GM18499 (cell line): ENCODE data around the gene PCSK5.

ENCODE experiments used
- ATAC-seq: cut with Tn5 transposase; IDR thresholded peaks from one replicate; pipeline ENCODE4 v1.9.1; 2021; ENCODE audit warnings: moderate number of reproducible peaks; ENCODE audit not compliant: insufficient read depth, unreplicated experiment

The PCSK5 gene

DNA sequence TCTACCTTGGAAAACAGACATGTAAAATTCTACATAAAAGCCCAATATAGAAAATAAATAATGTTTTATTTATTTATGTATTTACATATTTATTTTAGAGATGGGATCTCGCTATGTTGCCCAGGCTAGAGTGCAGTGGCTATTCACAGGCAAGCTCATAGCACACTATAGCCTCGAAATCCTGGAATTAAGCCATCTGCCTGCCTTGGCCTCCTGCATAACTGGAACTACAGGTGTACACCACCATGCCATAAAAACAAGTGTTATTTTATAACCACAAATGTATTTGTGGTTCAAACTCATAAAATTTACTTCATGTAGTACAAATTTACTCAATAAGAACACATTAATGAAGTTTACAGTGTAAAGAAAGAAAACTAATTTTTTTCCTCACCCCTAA lies 510.7 kb downstream of the PCSK5 start:
- ATAC-seq = no peak

DNA sequence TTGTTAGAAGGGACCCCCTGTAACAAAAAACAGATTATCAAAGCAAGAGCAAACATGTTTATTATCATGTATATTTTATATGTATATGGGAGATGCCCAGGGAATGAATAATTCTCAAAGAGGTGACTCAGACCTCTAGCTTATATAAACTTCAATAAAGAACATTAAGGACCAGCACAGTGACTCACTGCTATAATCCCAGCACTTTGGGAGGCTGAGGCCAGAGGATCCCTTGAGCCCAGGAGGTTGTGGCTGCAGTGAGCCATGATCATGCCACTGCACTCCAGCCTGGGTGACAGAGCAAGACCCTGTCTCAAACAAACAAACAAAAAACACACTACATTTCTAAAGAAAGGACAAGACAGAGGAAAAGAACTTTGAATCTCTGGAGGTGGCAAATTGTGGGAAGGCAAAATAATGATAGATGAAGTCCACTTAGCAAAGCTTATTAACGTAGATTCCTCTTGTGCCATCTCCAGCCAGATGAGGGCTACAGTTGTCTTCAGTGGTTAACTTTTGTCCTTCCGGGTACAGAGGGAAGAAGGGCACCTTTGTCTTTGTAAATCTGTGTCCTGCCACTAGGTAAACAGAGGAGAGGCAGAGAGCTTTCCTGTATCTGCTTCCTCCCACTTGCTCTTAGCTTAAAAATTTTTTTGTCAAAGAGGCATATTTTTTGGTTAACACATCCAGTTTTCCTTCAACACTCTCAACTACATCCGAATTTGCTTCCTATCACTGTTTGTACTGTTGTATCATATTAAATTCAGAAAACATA lies 511.3 kb downstream of the PCSK5 start:
- no peak for ATAC-seq

DNA sequence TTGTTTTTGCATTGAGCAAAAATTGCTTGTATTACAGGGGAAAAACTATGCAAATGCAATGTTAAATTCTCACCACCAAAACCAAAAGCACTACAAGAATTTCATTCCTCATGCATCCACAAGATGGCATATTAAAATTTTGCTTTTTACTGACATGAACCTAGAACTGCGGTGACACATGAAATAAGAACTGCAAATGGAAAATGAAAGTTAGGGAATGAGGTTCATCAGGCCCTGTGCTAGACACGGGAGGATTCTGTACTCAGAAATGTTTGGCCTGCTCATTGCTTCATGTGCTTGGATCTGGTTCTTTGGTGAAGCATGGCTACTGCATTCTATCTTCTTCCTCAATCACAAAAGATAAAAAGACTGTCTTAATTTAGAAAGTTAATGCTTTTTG lies 512.9 kb downstream of the PCSK5 start:
- peak; percentile 80 for ATAC-seq

DNA sequence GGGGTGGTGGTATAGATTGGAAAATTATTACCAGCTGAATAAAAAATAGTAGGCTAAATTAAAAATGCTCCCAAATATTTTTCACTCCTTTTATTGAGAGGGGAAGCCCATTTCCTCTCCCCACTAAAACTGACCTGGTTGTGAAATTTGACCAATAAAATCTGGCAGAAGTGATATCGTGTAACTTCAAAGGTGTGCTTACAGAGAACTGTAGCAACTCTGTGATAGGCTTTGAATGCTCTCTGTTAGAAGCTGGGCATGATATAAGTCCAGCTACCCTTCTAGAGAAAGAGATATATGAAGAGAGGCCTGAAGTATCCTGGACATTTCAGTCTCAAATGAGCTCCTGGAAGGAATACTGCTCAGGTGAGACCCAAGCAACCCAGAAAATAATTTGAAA lies 513.9 kb downstream of the PCSK5 start:
- no peak for ATAC-seq

DNA sequence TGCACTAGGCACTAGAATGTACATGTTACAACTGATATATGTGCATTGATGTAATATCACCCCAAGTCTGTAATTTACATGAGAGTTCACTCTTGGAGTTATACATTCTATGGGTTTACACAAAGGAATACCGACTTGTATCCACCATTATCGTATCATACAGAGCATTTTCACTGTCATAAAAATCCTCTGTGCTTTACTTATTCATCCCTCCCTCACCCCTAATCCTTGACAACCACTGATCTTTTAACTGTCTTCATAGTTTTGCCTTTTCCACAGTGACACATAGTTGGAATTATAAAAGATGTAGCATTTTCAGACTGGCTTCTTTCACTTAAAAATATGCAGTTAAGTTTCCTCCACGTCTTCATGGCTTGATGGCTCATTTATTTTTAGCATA lies 514.9 kb downstream of the PCSK5 start:
- no peak for ATAC-seq

DNA sequence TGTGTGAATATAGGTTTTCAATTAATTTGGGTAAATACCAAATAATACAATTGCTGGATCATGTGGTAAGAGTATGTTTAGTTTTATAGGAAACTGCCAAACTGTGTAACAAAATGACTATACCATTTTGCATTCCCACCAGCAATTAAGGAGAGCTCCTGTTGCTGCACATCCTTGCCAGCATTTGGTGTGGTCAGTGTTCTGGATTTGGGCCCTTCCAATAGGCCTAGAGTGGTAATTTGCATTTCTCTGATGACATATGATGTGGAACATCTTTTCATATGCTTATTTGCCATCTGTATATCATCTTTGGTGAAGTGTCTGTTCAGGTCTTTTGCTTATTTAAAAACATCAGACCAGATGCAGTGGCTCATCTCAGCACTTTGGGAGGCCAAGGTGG lies 515.4 kb downstream of the PCSK5 start:
- no peak for ATAC-seq
